Adrenal gland (tissue), 5 donors: Measurements from ENCODE around the gene CBARP.

Experiments
- CTCF ChIP-seq, 6 experiments: fragments of 450-650 bp in 4 of 6; fragments of 200-600 bp in 2 of 6; sonication (generic) in 1 of 6; IDR thresholded peaks; 1 replicate in 5 of 6; 2 replicates in 1 of 6; pipeline versions ENCODE4 v1.5.1 to v1.8.0; 2016 to 2021; ENCODE audit warnings: antibody characterized with exemption in 6 of 6, mild to moderate bottlenecking in 2 of 6, moderate library complexity in 1 of 6
- POLR2A ChIP-seq, 2 donors: fragments of 450-650 bp; IDR thresholded peaks; one replicate each; pipeline ENCODE4 v1.6.1; 2017; ENCODE audit warnings: antibody characterized with exemption in 2 of 2, mild to moderate bottlenecking in 2 of 2, moderate library complexity in 1 of 2
- donor health status: DM: no; HTN: no; CAD: no.

- TF ChIP-seq POLR2A (IDR thresholded peaks at IDR 0.05): no peak
- TF ChIP-seq CTCF (IDR thresholded peaks at IDR 0.05): peak in 5 of 6 experiments; percentile 32 to 42 (median 42)
Measured at GRCh38 chr19:1223018-1223855, 14.6 kb downstream of the CBARP start.
